Tibial nerve (tissue), 4 donors: ENCODE data around the gene FNDC3B. TPM values are rescaled to one million over a fixed set of nuclear protein-coding genes. Genes with fewer than 3 reads are reported as not detected.

Experiments
- DNase-seq, 2 donors: peaks; one replicate each; pipeline ENCODE4 v3.0.0-alpha.2; 2019; ENCODE audit warnings: low spot score in 2 of 2
- H3K27ac ChIP-seq, 4 donors: fragments of 200-600 bp; sonication (generic) in 3 of 4; one replicate each; pipeline ENCODE4 v1.5.1; 2017 to 2019; ENCODE audit warnings: mild to moderate bottlenecking in 1 of 4
- H3K27me3 ChIP-seq, 2 donors: fragments of 200-600 bp; sonication (generic) in 1 of 2; one replicate each; pipeline versions ENCODE4 v1.5.1 to v1.6.0; 2017 to 2019
- H3K36me3 ChIP-seq, 3 donors: fragments of 200-600 bp; sonication (generic); one replicate each; pipeline ENCODE4 v1.5.1; 2018 to 2019
- H3K4me1 ChIP-seq, 4 donors: fragments of 200-600 bp; sonication (generic) in 3 of 4; one replicate each; pipeline ENCODE4 v1.5.1; 2017 to 2019
- H3K4me3 ChIP-seq, 4 donors: fragments of 200-600 bp; sonication (generic) in 3 of 4; one replicate each; pipeline ENCODE4 v1.5.1; 2017 to 2019; ENCODE audit warnings: mild to moderate bottlenecking in 1 of 4, moderate library complexity in 1 of 4
- H3K9me3 ChIP-seq, 4 donors: fragments of 200-600 bp; sonication (generic) in 3 of 4; one replicate each; pipeline ENCODE4 v1.5.1; 2017 to 2019
- CTCF ChIP-seq, 5 experiments: fragments of 200-600 bp in 3 of 5; fragments of 450-650 bp in 2 of 5; sonication (generic) in 3 of 5; IDR thresholded peaks; one replicate each; pipeline ENCODE4 v1.5.1; 2016 to 2019; ENCODE audit warnings: antibody characterized with exemption in 5 of 5, mild to moderate bottlenecking in 3 of 5, moderate library complexity in 2 of 5
- EP300 ChIP-seq, 2 donors: sonication (generic); formaldehyde crosslinking; IDR thresholded peaks; one replicate each; pipeline ENCODE4 v1.6.1; 2017; ENCODE audit warnings: antibody characterized with exemption in 2 of 2, mild to moderate bottlenecking in 1 of 2
- POLR2A ChIP-seq, 2 donors: fragments of 450-650 bp; IDR thresholded peaks; one replicate each; pipeline ENCODE4 v1.6.1; 2017; ENCODE audit warnings: antibody characterized with exemption in 2 of 2, mild to moderate bottlenecking in 2 of 2, moderate library complexity in 2 of 2
- WGBS, 2 donors: methylation state at CpG; one replicate each; pipeline ENCODE4 v1.1.5; 2018; 5-methylcytosine and 5-hydroxymethylcytosine counted together
- total RNA-seq, 4 donors: library from RNA; depleted of rRNA; stranded (reverse); fragments of >200 nt; gene quantifications; one replicate each; pipeline ENCODE4 v1.1.0, GENCODE V29; 2016

The FNDC3B gene
- total RNA-seq, 4 donors from 2014 or later, result 87.5 to 106 (median 95.7) TPM

GRCh38 chr3:172069478-172069877 is 30.1 kb downstream of the FNDC3B start:
- 73 to 76% methylated on average over 3 of the region's 3 CpGs for WGBS, 2 donors
- TF ChIP-seq CTCF (IDR thresholded peaks at IDR 0.05), result no peak
- no peak for TF ChIP-seq POLR2A (IDR thresholded peaks at IDR 0.05)
- no peak for TF ChIP-seq EP300 (IDR thresholded peaks at IDR 0.05)
- no peaks in the 10 kb centered on the region for H3K9me3 ChIP-seq
- no peaks in the 10 kb centered on the region for H3K27me3 ChIP-seq
- peaks cover 0 to 88% (median 26%) of the 10 kb centered on the region in 4 donors for H3K4me1 ChIP-seq
- H3K36me3 ChIP-seq, result no peaks in the 10 kb centered on the region
- DNase-seq, result no peak
- no peak overlapping the region for H3K4me3 ChIP-seq
- H3K27ac ChIP-seq, result peak overlapping the region in 1 of 4 donors; percentile 73

GRCh38 chr3:172070269-172070668 is 30.9 kb downstream of the FNDC3B start:
- TF ChIP-seq POLR2A (IDR thresholded peaks at IDR 0.05), result no peak
- peak in 1 of 2 donors; percentile 47 for TF ChIP-seq EP300 (IDR thresholded peaks at IDR 0.05)
- Histone ChIP-seq H3K9me3 (no peaks in the 10 kb centered on the region), H3K27ac (peak overlapping the region in 2 of 4 donors; percentile 44 to 73), H3K36me3 (no peaks in the 10 kb centered on the region), H3K27me3 (no peaks in the 10 kb centered on the region), H3K4me1 (peaks cover 0 to 88% (median 27%) of the 10 kb centered on the region in 4 donors), H3K4me3 (no peak overlapping the region)
- no peak for DNase-seq
- 68 to 73% methylated on average over 6 of the region's 6 CpGs for WGBS, 2 donors

GRCh38 chr3:172070802-172071201 is 31.4 kb downstream of the FNDC3B start:
- Histone ChIP-seq H3K27ac (peak overlapping the region in 2 of 4 donors; percentile 44 to 73), H3K4me1 (peaks cover 0 to 88% (median 24%) of the 10 kb centered on the region in 4 donors)

GRCh38 chr3:172071780-172072330 is 32.5 kb downstream of the FNDC3B start:
- Histone ChIP-seq H3K27ac (no peak overlapping the region), H3K4me3 (no peak overlapping the region), H3K9me3 (no peaks in the 10 kb centered on the region), H3K27me3 (no peaks in the 10 kb centered on the region), H3K36me3 (no peaks in the 10 kb centered on the region), H3K4me1 (peaks cover 0 to 88% (median 14%) of the 10 kb centered on the region in 4 donors)
- TF ChIP-seq EP300 (IDR thresholded peaks at IDR 0.05) (no peak), POLR2A (IDR thresholded peaks at IDR 0.05) (no peak), CTCF (IDR thresholded peaks at IDR 0.05) (no peak)
- no peak for DNase-seq
- WGBS, 2 donors, result 85 to 88% methylated on average over 8 of the region's 8 CpGs

More at GRCh38 chr3:172070802-172071201, 31.4 kb downstream of the FNDC3B start:
- Histone ChIP-seq H3K4me3 (no peak overlapping the region), H3K9me3 (no peaks in the 10 kb centered on the region), H3K36me3 (no peaks in the 10 kb centered on the region), H3K27me3 (no peaks in the 10 kb centered on the region)
- 74 to 82% methylated on average over 2 of the region's 2 CpGs for WGBS, 2 donors
- no peak for DNase-seq
- TF ChIP-seq EP300 (IDR thresholded peaks at IDR 0.05), result no peak
- no peak for TF ChIP-seq POLR2A (IDR thresholded peaks at IDR 0.05)
- no peak for TF ChIP-seq CTCF (IDR thresholded peaks at IDR 0.05)

- no peak for TF ChIP-seq CTCF (IDR thresholded peaks at IDR 0.05)
- TF ChIP-seq EP300 (IDR thresholded peaks at IDR 0.05), result no peak
- TF ChIP-seq POLR2A (IDR thresholded peaks at IDR 0.05), result no peak
- H3K4me3 ChIP-seq, result no peak overlapping the region
- H3K36me3 ChIP-seq, result no peaks in the 10 kb centered on the region
- H3K27ac ChIP-seq, result no peak overlapping the region
- H3K27me3 ChIP-seq, result no peaks in the 10 kb centered on the region
- no peak for DNase-seq
- 88 to 90% methylated on average over 4 of the region's 4 CpGs for WGBS, 2 donors
- H3K4me1 ChIP-seq, result peaks cover 0 to 83% (median 14%) of the 10 kb centered on the region in 4 donors
- no peaks in the 10 kb centered on the region for H3K9me3 ChIP-seq
These were observed 33.2 kb downstream of the FNDC3B start for GRCh38 chr3:172072543-172072942.
